Smooth muscle cell (in vitro differentiated cells): ENCODE measurements around the gene HOXA7. TPM values are rescaled to one million over a fixed set of nuclear protein-coding genes. Genes with fewer than 3 reads are reported as not detected.

Experiments used
- DNase-seq: peaks from one replicate; lab custom pipeline; 2025; ENCODE audit not compliant: unreplicated experiment; lab: John Stamatoyannopoulos, UW
- H2AFZ ChIP-seq: fragments of 200-600 bp; sonication (generic); 2 replicates; pipeline ENCODE4 v1.6.0; 2016; ENCODE audit warnings: antibody characterized with exemption, low read depth, mild to moderate bottlenecking
- H3F3A ChIP-seq: fragments of 200-600 bp; sonication (generic); 2 replicates; pipeline ENCODE4 v1.6.0; 2017; ENCODE audit warnings: antibody characterized with exemption, low read depth
- H3K27ac ChIP-seq: fragments of 200-600 bp; sonication (generic); 2 replicates; pipeline ENCODE4 v1.5.1; 2016; ENCODE audit warnings: low read depth, mild to moderate bottlenecking
- H3K27me3 ChIP-seq: fragments of 200-600 bp; sonication (generic); 2 replicates; pipeline ENCODE4 v1.6.1; 2016; ENCODE audit warnings: low read depth, mild to moderate bottlenecking
- H3K36me3 ChIP-seq: fragments of 200-600 bp; sonication (generic); 2 replicates; pipeline ENCODE4 v1.5.1; 2016; ENCODE audit warnings: low read depth
- H3K4me1 ChIP-seq: fragments of 200-600 bp; sonication (generic); 2 replicates; pipeline ENCODE4 v1.5.1; 2016; ENCODE audit warnings: low read depth
- H3K4me2 ChIP-seq: fragments of 200-600 bp; sonication (generic); 2 replicates; pipeline ENCODE4 v1.6.0; 2016; ENCODE audit warnings: mild to moderate bottlenecking
- H3K4me3 ChIP-seq: fragments of 200-600 bp; sonication (generic); 2 replicates; pipeline ENCODE4 v1.5.1; 2016; ENCODE audit warnings: mild to moderate bottlenecking
- H3K79me2 ChIP-seq: fragments of 200-600 bp; sonication (generic); 2 replicates; pipeline ENCODE4 v1.6.0; 2016; ENCODE audit warnings: low read depth, mild to moderate bottlenecking
- H3K9ac ChIP-seq: fragments of 200-600 bp; sonication (generic); 2 replicates; pipeline ENCODE4 v1.6.0; 2016; ENCODE audit warnings: low read depth
- H3K9me3 ChIP-seq: fragments of 200-600 bp; sonication (generic); replicated peaks from 2 replicates; pipeline ENCODE4 v1.5.1; 2016; ENCODE audit warnings: low read depth
- H4K20me1 ChIP-seq: fragments of 200-600 bp; sonication (generic); 2 replicates; pipeline ENCODE4 v1.6.0; 2016; ENCODE audit warnings: low read depth
- CTCF ChIP-seq: fragments of 200-600 bp; sonication (generic); IDR thresholded peaks from 2 replicates; pipeline ENCODE4 v1.5.1; 2017; ENCODE audit warnings: borderline replicate concordance, mild to moderate bottlenecking, antibody characterized with exemption; ENCODE audit not compliant: insufficient read depth, poor library complexity, severe bottlenecking
- WGBS: methylation state at CpG from one replicate; pipeline ENCODE4 v1.1.7; 2016; ENCODE audit warnings: low lambda C conversion rate; 5-methylcytosine and 5-hydroxymethylcytosine counted together
- polyA plus RNA-seq: library from polyadenylated mRNA; unstranded; fragments of >200 nt; fragmentation: Nextera tagmentation; extraction: Ambion mirVana; gene quantifications from 2 replicates; pipeline ENCODE4 v1.2.1, GENCODE V29; 2016
- total RNA-seq: library from RNA; depleted of rRNA; stranded (reverse); fragments of >200 nt; gene quantifications from 2 replicates; pipeline ENCODE4 v1.2.3, GENCODE V29; 2014

HOXA7 gene
- total and polyA plus RNA-seq, 2 experiments from 2014 or later: 0.72 to 1.2 TPM

DNA sequence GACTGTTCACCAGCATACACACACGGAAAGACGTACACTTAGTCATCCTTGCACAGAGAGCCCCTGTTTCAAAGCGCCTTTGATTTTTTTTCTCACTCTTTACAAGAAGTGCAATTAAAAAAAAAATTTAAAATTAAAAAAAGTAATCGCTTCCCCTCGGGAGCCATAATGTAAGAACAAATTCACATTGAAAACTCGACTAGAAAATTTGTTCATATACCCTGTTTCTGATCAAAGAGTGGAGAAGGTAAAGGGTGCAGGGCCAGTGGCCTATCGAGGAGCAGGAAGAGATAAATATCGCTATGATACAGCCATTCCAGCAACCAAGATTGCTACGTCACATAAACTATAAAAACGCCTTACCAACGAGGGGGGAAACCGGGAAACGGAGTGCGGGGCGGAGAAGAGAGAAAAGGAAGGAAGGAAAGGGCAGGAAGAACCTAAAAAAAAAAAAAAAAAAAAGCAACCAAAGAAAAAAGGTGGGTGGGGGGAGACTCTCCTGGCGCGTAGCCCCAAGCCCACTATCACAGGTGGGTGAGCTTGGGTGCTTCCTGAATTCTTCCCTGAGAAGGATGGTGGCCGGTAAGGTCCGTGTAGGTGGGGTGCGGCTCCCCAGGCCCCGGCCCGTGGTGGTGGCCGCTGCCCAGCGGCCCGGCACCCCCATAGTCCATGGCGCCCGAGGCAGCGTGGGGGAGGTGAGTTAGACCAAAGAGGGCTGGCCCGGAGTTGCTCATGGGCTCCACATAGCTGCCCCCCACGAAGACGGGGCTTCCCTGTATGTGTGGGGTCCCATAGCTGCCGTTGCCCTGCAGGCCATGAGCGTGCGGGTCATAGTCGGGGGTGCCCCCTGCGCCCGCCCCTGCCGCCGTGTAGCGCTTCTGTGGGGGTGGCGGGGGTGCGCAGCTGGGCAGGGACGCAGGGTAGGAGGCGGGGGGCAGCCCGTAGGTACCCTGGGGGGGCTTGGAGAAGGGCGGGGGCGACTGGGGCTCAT, 48.8 kb downstream of the HOXA7 start:
- no peaks in the 10 kb centered on the region for H3K79me2 ChIP-seq
- peaks cover 11% of the 10 kb centered on the region for H3K4me1 ChIP-seq
- H3K4me2 ChIP-seq: peak overlapping the region; percentile 75
- no peaks in the 10 kb centered on the region for H3K9me3 ChIP-seq
- no peak overlapping the region for H2AFZ ChIP-seq
- no peak overlapping the region for H3K4me3 ChIP-seq
- no peak for DNase-seq
- H3K36me3 ChIP-seq: no peaks in the 10 kb centered on the region
- H3K9ac ChIP-seq: no peak overlapping the region
- TF ChIP-seq CTCF: no peak
- peaks cover 12% of the 10 kb centered on the region for H4K20me1 ChIP-seq
- H3K27me3 ChIP-seq: peaks cover 100% of the 10 kb centered on the region
- H3F3A ChIP-seq: no peaks in the 10 kb centered on the region
- no peak overlapping the region for H3K27ac ChIP-seq
- WGBS: 12% methylated on average over 31 of the region's 47 CpGs

DNA sequence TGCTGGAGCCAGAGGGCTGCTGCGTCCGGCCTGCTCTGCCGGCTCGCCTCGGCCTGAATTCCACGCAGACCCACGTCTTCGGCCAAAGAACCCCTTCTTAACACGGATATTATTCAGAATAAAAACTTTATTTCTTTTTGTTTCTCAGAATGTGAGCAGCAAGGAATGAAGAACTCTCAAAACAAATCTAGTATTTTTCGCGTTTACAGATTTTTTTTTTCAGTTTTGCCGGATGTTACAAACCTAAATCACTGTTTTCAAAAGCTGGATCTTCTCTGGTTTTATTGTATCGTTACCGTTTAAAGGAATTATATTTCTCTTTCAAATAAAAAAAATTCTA, 49.6 kb downstream of the HOXA7 start:
- H3K79me2 ChIP-seq: no peaks in the 10 kb centered on the region

DNA sequence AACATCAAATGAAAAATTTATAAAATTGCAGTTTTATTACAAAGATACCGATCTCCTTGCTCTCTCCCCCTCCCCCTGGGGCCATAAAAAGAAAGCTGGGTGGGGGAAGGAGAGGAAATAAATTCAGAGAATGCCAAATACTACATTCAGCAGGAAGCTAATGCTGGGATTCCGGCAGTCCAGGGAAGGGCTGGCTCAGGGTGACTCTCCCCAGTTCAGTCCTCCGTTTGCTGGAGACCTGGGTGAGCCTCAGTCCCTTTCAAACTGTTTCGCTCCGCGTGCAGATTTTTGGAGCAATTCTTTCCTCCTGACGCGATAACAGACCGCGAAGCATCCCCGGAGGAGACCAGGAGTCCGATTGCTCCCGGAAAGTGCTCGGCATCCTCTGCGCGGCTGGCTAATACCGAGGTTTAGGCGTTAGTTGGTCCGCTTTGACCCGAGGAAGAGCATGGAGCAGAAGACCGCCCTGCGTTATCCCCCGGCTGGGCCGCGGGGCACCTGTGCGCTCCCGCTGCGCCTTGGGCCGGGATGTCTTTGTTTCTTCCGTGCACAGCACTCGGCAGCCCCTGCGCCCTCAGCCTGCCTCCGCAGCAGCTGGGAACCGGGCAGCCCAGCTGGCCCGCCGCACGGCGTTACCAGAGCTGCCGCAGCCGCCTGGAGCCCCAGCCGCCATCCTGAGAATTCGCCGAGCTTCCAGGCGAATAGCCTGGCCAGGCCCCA, 50.1 kb downstream of the HOXA7 start:
- Histone ChIP-seq H3K4me3 (no peak overlapping the region), H3K9me3 (no peaks in the 10 kb centered on the region), H2AFZ (no peak overlapping the region), H3K4me1 (peaks cover 12% of the 10 kb centered on the region), H3K36me3 (no peaks in the 10 kb centered on the region), H4K20me1 (peaks cover 12% of the 10 kb centered on the region), H3K27ac (no peak overlapping the region), H3K9ac (no peak overlapping the region), H3F3A (no peaks in the 10 kb centered on the region), H3K4me2 (peak overlapping the region; percentile 64), H3K79me2 (no peaks in the 10 kb centered on the region), H3K27me3 (peaks cover 100% of the 10 kb centered on the region)
- DNase-seq: no peak
- WGBS: 2% methylated on average over 44 of the region's 44 CpGs
- no peak for TF ChIP-seq CTCF

More for the DNA sequence above, 49.6 kb downstream of the HOXA7 start:
- no peak for DNase-seq
- no peaks in the 10 kb centered on the region for H3K36me3 ChIP-seq
- H4K20me1 ChIP-seq: peaks cover 12% of the 10 kb centered on the region
- peaks cover 11% of the 10 kb centered on the region for H3K4me1 ChIP-seq
- no peaks in the 10 kb centered on the region for H3F3A ChIP-seq
- H2AFZ ChIP-seq: no peak overlapping the region
- no peak overlapping the region for H3K27ac ChIP-seq
- TF ChIP-seq CTCF: no peak
- WGBS: 6% methylated on average over 14 of the region's 14 CpGs
- no peak overlapping the region for H3K9ac ChIP-seq
- H3K4me2 ChIP-seq: peak overlapping the region; percentile 64
- H3K4me3 ChIP-seq: no peak overlapping the region
- no peaks in the 10 kb centered on the region for H3K9me3 ChIP-seq
- peaks cover 100% of the 10 kb centered on the region for H3K27me3 ChIP-seq
